SK-N-MC (cell line): ENCODE data around the gene FAM13A.

ENCODE experiments used
- EZH2 ChIP-seq: fragments of 200-600 bp; sonication (generic); IDR thresholded peaks from one replicate; pipeline ENCODE4 v1.6.1; 2017; ENCODE audit warnings: antibody characterized with exemption
- POLR2AphosphoS5 ChIP-seq: IDR thresholded peaks from 2 replicates; pipeline ENCODE4 v1.6.1; 2012; ENCODE audit warnings: mild to moderate bottlenecking, low read depth, low read length, borderline replicate concordance

- TF ChIP-seq EZH2 = no peak
- TF ChIP-seq POLR2AphosphoS5 = no peak
These were observed 164.3 kb downstream of the FAM13A start for GRCh38 chr4:88892646-88893045.
